ENCODE data around the gene PRCP. TPM values are rescaled to one million over a fixed set of nuclear protein-coding genes. Genes with fewer than 3 reads are reported as not detected.

PRCP gene
- total and polyA plus RNA-seq, 2 experiments from 2014 or later = 33.3 to 52.8 TPM

- H3K9me2 ChIP-seq (ENCODE audit: insufficient read depth) = peaks cover 4% of the 10 kb centered on the region; the same call in 1 of the 2 replicates
- no peak overlapping the region for H3K4me3 ChIP-seq
- no peak for ATAC-seq
- H3K27ac ChIP-seq (ENCODE audit: low read depth) = no peak overlapping the region
- no peaks in the 10 kb centered on the region for H3K36me3 ChIP-seq (ENCODE audit: insufficient read depth)
- H3K27ac Mint-ChIP-seq = no peak overlapping the region
- no peak for DNase-seq (ENCODE audit: low spot score)
- no peaks in the 10 kb centered on the region for H3K27me3 ChIP-seq (ENCODE audit: insufficient read depth)
- 0 out of 3 replicates have a peak, but pooled peaks cover 3% of the 10 kb centered on the region for H3K36me3 Mint-ChIP-seq (ENCODE audit: low read depth)
- no peaks in the 10 kb centered on the region for H3K79me2 ChIP-seq (replicated peaks; ENCODE audit: insufficient read depth)
- TF ChIP-seq NANOG (IDR thresholded peaks at IDR 0.05; ENCODE audit: borderline replicate concordance) (no peak), ETS1 (IDR thresholded peaks at IDR 0.05) (no peak), CTCF (conservative IDR thresholded peaks at IDR 0.05; ENCODE audit: low read depth in 2 of 2) (no peak), CREB1 (CRISPR knock-in tag; IDR thresholded peaks at IDR 0.05; ENCODE audit: low read depth) (no peak), ZNF462 (CRISPR knock-in tag; IDR thresholded peaks at IDR 0.05) (no peak), JUNB (IDR thresholded peaks at IDR 0.05; ENCODE audit: unreplicated experiment) (no peak), ZNF114 (CRISPR knock-in tag; IDR thresholded peaks at IDR 0.05) (no peak), REST (IDR thresholded peaks at IDR 0.05; ENCODE audit: unreplicated experiment) (no peak), EZH2phosphoT487 (IDR thresholded peaks at IDR 0.05; ENCODE audit: unreplicated experiment) (no peak), POLR2AphosphoS5 (IDR thresholded peaks at IDR 0.05; ENCODE audit: low read depth) (no peak), ZNF331 (CRISPR knock-in tag; IDR thresholded peaks at IDR 0.05; ENCODE audit: low read depth) (no peak), EZH2 (IDR thresholded peaks at IDR 0.05; ENCODE audit: low read depth, unreplicated experiment) (no peak), STAT1 (IDR thresholded peaks at IDR 0.05; ENCODE audit: unreplicated experiment) (no peak)
- H3K4me1 Mint-ChIP-seq = no peaks in the 10 kb centered on the region
- no peaks in the 10 kb centered on the region for H3K4me1 ChIP-seq (ENCODE audit: insufficient read depth)
- H3K9me3 Mint-ChIP-seq = no peaks in the 10 kb centered on the region; the same call in 1 of the 3 replicates
- H4K20me1 ChIP-seq (replicated peaks; ENCODE audit: insufficient read depth) = no peaks in the 10 kb centered on the region
- no peaks in the 10 kb centered on the region for H3F3A ChIP-seq (replicated peaks; ENCODE audit: low read depth)
- H3K27me3 Mint-ChIP-seq (ENCODE audit: insufficient read depth, low read depth, poor library complexity) = no peaks in the 10 kb centered on the region
- no peak overlapping the region for H3K4me3 Mint-ChIP-seq
- H3K4me2 ChIP-seq = no peak overlapping the region
- no peak overlapping the region for H2AFZ ChIP-seq
These were observed 45.5 kb upstream of the PRCP start for GRCh38 chr11:82945682-82946081.
